Measurements from ENCODE around the gene CACUL1.

CACUL1 gene

GRCh38 chr10:118635674-118636402, 118.9 kb downstream of the CACUL1 start:
- no peak for FAIRE-seq

- no peak for FAIRE-seq
These were observed 121.0 kb downstream of the CACUL1 start for GRCh38 chr10:118633786-118634185.

GRCh38 chr10:118629211-118629610, 125.6 kb downstream of the CACUL1 start:
- no peak for FAIRE-seq

GRCh38 chr10:118628397-118628796, 126.4 kb downstream of the CACUL1 start:
- no peak for FAIRE-seq

- FAIRE-seq, result no peak
These were observed 127.8 kb downstream of the CACUL1 start for GRCh38 chr10:118626953-118627352.
